ENCODE data around the gene CDH23.

The CDH23 gene

GRCh38 chr10:71458387-71458786, 61.7 kb downstream of the CDH23 start (continued):
- TF ChIP-seq CSRNP3 (CRISPR knock-in tag; IDR thresholded peaks at IDR 0.05), result no peak
- TF ChIP-seq POU6F1 (CRISPR knock-in tag; IDR thresholded peaks at IDR 0.05; ENCODE audit: borderline replicate concordance, low read depth), result no peak
- no peak for TF ChIP-seq ZNF70 (CRISPR knock-in tag; IDR thresholded peaks at IDR 0.05)
- no peak for TF ChIP-seq ZFP3 (CRISPR knock-in tag; IDR thresholded peaks at IDR 0.05)
- no peak for TF ChIP-seq GLIS3 (CRISPR knock-in tag; IDR thresholded peaks at IDR 0.05)
- TF ChIP-seq ZNF565 (CRISPR knock-in tag; conservative IDR thresholded peaks at IDR 0.05; ENCODE audit: low read depth), result no peak
- no peak for TF ChIP-seq ARNTL (CRISPR knock-in tag; IDR thresholded peaks at IDR 0.05; ENCODE audit: borderline replicate concordance, low read depth)
- no peak for TF ChIP-seq ESRRG (CRISPR knock-in tag; IDR thresholded peaks at IDR 0.05)

GRCh38 chr10:71459513-71459912, 62.8 kb downstream of the CDH23 start:
- no peak for ATAC-seq

More at GRCh38 chr10:71459513-71459912, 62.8 kb downstream of the CDH23 start:
- TF ChIP-seq CSRNP3 (CRISPR knock-in tag; IDR thresholded peaks at IDR 0.05) (no peak), ZNF8 (CRISPR knock-in tag; IDR thresholded peaks at IDR 0.05) (no peak), OSR1 (CRISPR knock-in tag; IDR thresholded peaks at IDR 0.05) (no peak), POU6F1 (CRISPR knock-in tag; IDR thresholded peaks at IDR 0.05; ENCODE audit: borderline replicate concordance, low read depth) (no peak), BACH2 (CRISPR knock-in tag; IDR thresholded peaks at IDR 0.05; ENCODE audit: borderline replicate concordance) (no peak), RARB (CRISPR knock-in tag; IDR thresholded peaks at IDR 0.05) (no peak), ZFP3 (CRISPR knock-in tag; IDR thresholded peaks at IDR 0.05) (no peak), PATZ1 (CRISPR knock-in tag; IDR thresholded peaks at IDR 0.05; ENCODE audit: borderline replicate concordance) (no peak), TCF4 (CRISPR knock-in tag; IDR thresholded peaks at IDR 0.05; ENCODE audit: borderline replicate concordance) (no peak), TSHZ2 (CRISPR knock-in tag; IDR thresholded peaks at IDR 0.05) (no peak), ZFP30 (CRISPR knock-in tag; IDR thresholded peaks at IDR 0.05) (no peak), ZC3H10 (CRISPR knock-in tag; IDR thresholded peaks at IDR 0.05) (no peak), CSDC2 (CRISPR knock-in tag; IDR thresholded peaks at IDR 0.05) (no peak), PPARA (CRISPR knock-in tag; IDR thresholded peaks at IDR 0.05; ENCODE audit: borderline replicate concordance) (no peak), SNAI2 (CRISPR knock-in tag; IDR thresholded peaks at IDR 0.05) (no peak), ZNF565 (CRISPR knock-in tag; conservative IDR thresholded peaks at IDR 0.05; ENCODE audit: low read depth) (no peak), ESRRG (CRISPR knock-in tag; IDR thresholded peaks at IDR 0.05) (no peak), TOX (CRISPR knock-in tag; IDR thresholded peaks at IDR 0.05; ENCODE audit: borderline replicate concordance) (no peak), ZNF70 (CRISPR knock-in tag; IDR thresholded peaks at IDR 0.05) (no peak), ARNTL (CRISPR knock-in tag; IDR thresholded peaks at IDR 0.05; ENCODE audit: borderline replicate concordance, low read depth) (no peak)
